ENCODE measurements around the gene LRAT. TPM values are rescaled to one million over a fixed set of nuclear protein-coding genes. Genes with fewer than 3 reads are reported as not detected.
"Not testable (repeated sequence)": the region's sequence is repeated elsewhere in the genome, so short reads cannot be mapped to it uniquely, and the experiment has no call there.

Gene LRAT
- total RNA-seq, 6 donors from 2014 or later = 0.22 to 1.7 (median 0.69) TPM; not detected in 1

DNA sequence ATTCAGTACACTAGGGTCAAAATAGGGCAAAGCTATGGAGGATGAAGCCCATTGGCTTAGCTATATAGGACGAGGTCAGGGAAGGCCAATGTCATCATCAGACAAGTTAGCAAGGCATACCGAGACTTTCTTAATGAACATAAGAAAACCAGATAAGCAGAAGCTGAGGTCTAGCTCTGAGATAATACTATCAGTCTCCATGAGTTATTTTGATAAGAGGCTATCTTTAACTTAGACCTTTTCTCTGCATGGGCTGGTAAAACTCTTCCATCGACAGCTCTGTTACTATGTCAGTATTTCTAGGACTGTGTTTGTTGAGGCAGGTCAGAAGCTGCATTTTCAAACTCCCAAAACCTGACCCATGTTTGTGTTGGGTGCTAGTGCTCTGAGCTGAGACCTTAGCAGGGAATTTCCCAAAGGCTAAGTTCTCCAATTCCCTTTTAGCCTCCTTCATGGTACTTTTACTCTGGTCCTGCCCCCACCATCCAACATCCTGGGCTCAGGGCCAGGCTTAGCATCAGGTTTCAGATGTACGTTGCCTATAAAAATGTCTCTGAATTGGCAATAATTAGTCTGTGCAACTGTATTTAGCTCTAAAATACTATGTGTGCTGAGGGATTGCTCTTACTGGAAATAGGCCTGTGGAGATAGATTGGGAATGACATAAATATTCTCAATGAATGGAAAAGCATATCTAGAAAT, 29.3 kb upstream of the LRAT start:
- no peak overlapping the region for H3K27ac ChIP-seq
- 60 to 64% methylated on average over 4 of the region's 4 CpGs for WGBS, 2 donors
- no peak for ATAC-seq (ENCODE audit: low FRiP score in 2 of 2)
- no peak for DNase-seq
- H3K4me1 ChIP-seq = no peaks in the 10 kb centered on the region
- H3K4me3 ChIP-seq = no peak overlapping the region
- H3K27me3 ChIP-seq = no peaks in the 10 kb centered on the region
- H3K9me3 ChIP-seq = no peaks in the 10 kb centered on the region
- no peaks in the 10 kb centered on the region for H3K36me3 ChIP-seq
- TF ChIP-seq, protein P1, sequence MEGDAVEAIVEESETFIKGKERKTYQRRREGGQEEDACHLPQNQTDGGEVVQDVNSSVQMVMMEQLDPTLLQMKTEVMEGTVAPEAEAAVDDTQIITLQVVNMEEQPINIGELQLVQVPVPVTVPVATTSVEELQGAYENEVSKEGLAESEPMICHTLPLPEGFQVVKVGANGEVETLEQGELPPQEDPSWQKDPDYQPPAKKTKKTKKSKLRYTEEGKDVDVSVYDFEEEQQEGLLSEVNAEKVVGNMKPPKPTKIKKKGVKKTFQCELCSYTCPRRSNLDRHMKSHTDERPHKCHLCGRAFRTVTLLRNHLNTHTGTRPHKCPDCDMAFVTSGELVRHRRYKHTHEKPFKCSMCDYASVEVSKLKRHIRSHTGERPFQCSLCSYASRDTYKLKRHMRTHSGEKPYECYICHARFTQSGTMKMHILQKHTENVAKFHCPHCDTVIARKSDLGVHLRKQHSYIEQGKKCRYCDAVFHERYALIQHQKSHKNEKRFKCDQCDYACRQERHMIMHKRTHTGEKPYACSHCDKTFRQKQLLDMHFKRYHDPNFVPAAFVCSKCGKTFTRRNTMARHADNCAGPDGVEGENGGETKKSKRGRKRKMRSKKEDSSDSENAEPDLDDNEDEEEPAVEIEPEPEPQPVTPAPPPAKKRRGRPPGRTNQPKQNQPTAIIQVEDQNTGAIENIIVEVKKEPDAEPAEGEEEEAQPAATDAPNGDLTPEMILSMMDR (IDR thresholded peaks at IDR 0.05) = no peak
- TF ChIP-seq POLR2AphosphoS5 (IDR thresholded peaks at IDR 0.05) (no peak), POLR2A (IDR thresholded peaks at IDR 0.05) (no peak), EP300 (IDR thresholded peaks at IDR 0.05) (no peak)

DNA sequence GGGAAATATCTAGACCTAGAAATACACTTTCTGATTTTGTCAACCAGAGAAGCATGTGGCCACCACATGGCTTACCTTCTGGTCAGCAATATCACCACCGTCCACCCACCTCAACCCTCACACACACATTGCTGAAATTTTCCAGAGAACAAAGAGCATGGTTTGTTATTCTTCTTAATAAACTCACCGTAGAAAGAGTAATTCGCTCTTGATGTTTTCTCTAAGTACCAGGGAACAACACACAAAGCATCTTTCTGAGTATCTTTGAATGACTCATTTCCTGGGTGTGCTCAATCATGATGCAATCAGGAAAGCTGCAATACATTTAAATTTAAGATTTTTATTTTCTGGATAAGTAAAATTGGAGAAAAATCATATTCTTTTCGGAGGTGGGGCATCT, 24.7 kb upstream of the LRAT start:
- Histone ChIP-seq H3K9me3 (no peaks in the 10 kb centered on the region), H3K4me1 (no peaks in the 10 kb centered on the region), H3K27ac (no peak overlapping the region), H3K4me3 (no peak overlapping the region), H3K27me3 (no peaks in the 10 kb centered on the region), H3K36me3 (no peaks in the 10 kb centered on the region)
- DNase-seq (no peak), ATAC-seq (ENCODE audit: low FRiP score in 2 of 2) (no peak)
- TF ChIP-seq EP300 (IDR thresholded peaks at IDR 0.05) = no peak
- no peak for TF ChIP-seq POLR2AphosphoS5 (IDR thresholded peaks at IDR 0.05)
- TF ChIP-seq, protein P1 (IDR thresholded peaks at IDR 0.05) = no peak
- 79 to 86% methylated on average over 4 of the region's 4 CpGs for WGBS, 2 donors

DNA sequence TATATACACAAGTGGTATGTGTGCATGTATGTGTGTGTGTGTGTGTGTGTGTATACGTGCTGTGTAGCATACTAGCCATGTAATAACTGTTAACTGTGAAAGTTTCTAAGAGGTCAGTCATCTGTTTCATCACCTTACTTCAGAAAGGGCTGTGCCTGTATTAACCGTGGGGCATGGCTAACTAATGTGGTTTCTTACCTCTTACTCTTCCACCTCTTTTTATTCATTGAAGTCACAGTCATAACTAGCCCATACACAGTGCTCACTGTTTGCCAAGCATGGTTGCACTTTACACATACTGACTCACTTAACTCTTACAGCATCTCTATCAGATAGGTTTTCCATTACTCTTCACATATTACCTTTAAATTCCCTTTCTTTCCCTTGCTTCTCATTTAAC, 23.7 kb upstream of the LRAT start:
- DNase-seq (no peak), ATAC-seq (ENCODE audit: low FRiP score in 2 of 2) (no peak)
- 73 to 82% methylated on average over 2 of the region's 2 CpGs for WGBS, 2 donors
- Histone ChIP-seq H3K4me1 (no peaks in the 10 kb centered on the region), H3K27me3 (no peaks in the 10 kb centered on the region), H3K4me3 (no peak overlapping the region), H3K9me3 (no peaks in the 10 kb centered on the region), H3K36me3 (no peaks in the 10 kb centered on the region), H3K27ac (no peak overlapping the region)
- no peak for TF ChIP-seq POLR2A (IDR thresholded peaks at IDR 0.05)
- no peak for TF ChIP-seq EP300 (IDR thresholded peaks at IDR 0.05)
- TF ChIP-seq, protein P1 (IDR thresholded peaks at IDR 0.05) = no peak
- no peak for TF ChIP-seq POLR2AphosphoS5 (IDR thresholded peaks at IDR 0.05)

DNA sequence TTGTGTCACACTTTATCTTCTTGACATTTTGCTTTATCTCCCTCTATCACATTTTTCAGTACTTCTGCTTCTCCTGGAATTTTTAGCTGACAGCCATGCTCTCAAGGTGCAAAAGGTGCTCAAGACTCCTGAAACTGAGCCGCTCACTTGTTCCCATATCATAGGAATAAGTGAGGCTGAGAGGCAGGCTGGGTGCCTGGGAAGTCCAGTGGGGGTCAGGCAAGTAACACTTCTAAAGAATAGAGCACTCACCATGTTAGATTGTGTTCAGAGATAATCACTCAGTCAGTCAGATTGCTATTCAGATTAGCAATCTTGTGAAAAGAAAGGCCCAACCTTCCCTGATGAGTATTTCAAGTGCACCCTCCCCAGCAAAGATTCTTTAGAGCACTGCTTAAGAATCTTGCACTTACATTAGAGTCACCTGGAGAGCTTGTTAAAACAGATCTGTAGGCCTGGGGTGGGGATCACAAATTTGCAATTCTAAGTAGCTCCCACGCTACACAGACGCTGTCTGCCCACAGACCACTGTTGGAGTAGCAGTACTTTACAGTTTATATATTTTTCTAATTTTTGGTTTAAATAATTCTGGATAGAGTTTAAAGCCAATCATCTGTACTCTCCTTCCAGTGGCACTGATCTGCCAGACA, 23.1 kb upstream of the LRAT start:
- 67 to 70% methylated on average over 3 of the region's 3 CpGs for WGBS, 2 donors
- H3K4me1 ChIP-seq = no peaks in the 10 kb centered on the region
- H3K27me3 ChIP-seq = no peaks in the 10 kb centered on the region
- TF ChIP-seq EP300 (IDR thresholded peaks at IDR 0.05) (no peak), POLR2AphosphoS5 (IDR thresholded peaks at IDR 0.05) (no peak), POLR2A (IDR thresholded peaks at IDR 0.05) (no peak)
- TF ChIP-seq, protein P1 (IDR thresholded peaks at IDR 0.05) = no peak
- no peak overlapping the region for H3K4me3 ChIP-seq
- no peak for ATAC-seq (ENCODE audit: low FRiP score in 2 of 2)
- no peak for DNase-seq
- H3K27ac ChIP-seq = no peak overlapping the region
- no peaks in the 10 kb centered on the region for H3K36me3 ChIP-seq
- H3K9me3 ChIP-seq = no peaks in the 10 kb centered on the region

DNA sequence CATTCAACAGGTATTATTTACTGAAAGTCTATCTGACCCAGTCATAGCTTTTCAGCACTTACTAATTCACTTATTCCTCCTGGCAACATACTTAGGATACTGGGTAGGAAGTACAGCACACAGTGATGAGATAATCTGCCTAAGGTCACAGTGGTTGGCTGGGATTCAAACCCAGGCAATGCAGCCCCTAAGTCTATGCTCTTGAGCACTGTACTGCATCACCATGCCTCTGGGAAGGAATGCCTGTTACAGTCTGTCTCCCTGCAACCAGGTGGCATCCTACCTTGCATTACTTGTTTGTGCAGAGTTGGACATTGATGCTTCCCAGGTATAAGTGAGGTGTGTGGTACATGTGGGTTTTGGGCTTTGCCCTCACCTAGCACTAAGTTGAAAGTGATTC, 21.5 kb upstream of the LRAT start:
- H3K27ac ChIP-seq = no peak overlapping the region
- no peak for ATAC-seq (ENCODE audit: low FRiP score in 2 of 2)

DNA sequence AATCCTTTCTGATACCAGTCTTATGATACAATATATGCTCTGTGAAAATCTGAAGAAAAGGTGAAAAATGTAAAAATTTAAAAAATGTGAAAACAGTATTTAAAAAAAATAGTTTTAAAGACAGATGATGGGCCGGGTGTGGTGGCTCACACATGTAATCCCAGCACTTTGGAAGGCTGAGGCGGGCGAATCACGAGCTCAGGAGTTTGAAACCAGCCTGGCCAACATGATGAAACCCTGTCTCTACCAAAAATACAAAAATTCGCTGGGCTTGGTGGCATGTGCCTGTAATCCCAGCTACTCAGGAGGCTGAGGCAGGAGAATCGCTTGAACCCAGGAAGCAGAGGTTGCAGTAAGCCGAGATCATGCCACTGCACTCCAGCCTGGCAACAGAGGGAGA, 20.2 kb upstream of the LRAT start:
- H3K4me3 ChIP-seq; H3K36me3 ChIP-seq; H3K4me1 ChIP-seq; H3K27me3 ChIP-seq; H3K9me3 ChIP-seq; DNase-seq; H3K27ac ChIP-seq; ATAC-seq (ENCODE audit: low FRiP score in 2 of 2): not testable (repeated sequence)
- 83 to 89% methylated on average over 7 of the region's 7 CpGs for WGBS, 2 donors

More for the DNA sequence above, 21.5 kb upstream of the LRAT start:
- Histone ChIP-seq H3K4me1 (no peaks in the 10 kb centered on the region), H3K27me3 (no peaks in the 10 kb centered on the region), H3K4me3 (no peak overlapping the region), H3K36me3 (no peaks in the 10 kb centered on the region), H3K9me3 (no peaks in the 10 kb centered on the region)
- TF ChIP-seq EP300 (IDR thresholded peaks at IDR 0.05) (no peak), POLR2A (IDR thresholded peaks at IDR 0.05) (no peak), POLR2AphosphoS5 (IDR thresholded peaks at IDR 0.05) (no peak)
- TF ChIP-seq, protein P1 (IDR thresholded peaks at IDR 0.05) = no peak
- DNase-seq = no peak
